ENCODE measurements around the gene RAPGEF5. TPM values are rescaled to one million over a fixed set of nuclear protein-coding genes. Genes with fewer than 3 reads are reported as not detected.

The RAPGEF5 gene
- polyA plus RNA-seq, 6 donors from 2014 or later, result 1.4 to 6.8 (median 3.0) TPM

- H3K4me1 Mint-ChIP-seq, result peaks cover 0 to 3% (median 0%) of the 10 kb centered on the region in 3 donors
- no peak overlapping the region for H3K4me3 Mint-ChIP-seq
- ATAC-seq (ENCODE audit: low read depth in 2 of 2) (no peak), DNase-seq (no peak)
- H3K36me3 Mint-ChIP-seq, result peaks cover 0 to 10% of the 10 kb centered on the region in 2 donors
- peak overlapping the region in 1 of 6 donors; percentile 22 for H3K27ac Mint-ChIP-seq
- H3K27me3 Mint-ChIP-seq, result no peaks in the 10 kb centered on the region
- H3K9me3 Mint-ChIP-seq, result peaks cover 0 to 5% (median 1%) of the 10 kb centered on the region in 7 donors
These were observed 104.9 kb downstream of the RAPGEF5 start for GRCh38 chr7:22252016-22252415.

GRCh38 chr7:22251281-22251680 lies 105.7 kb downstream of the RAPGEF5 start:
- Mint-ChIP-seq H3K27ac (no peak overlapping the region), H3K4me1 (peaks cover 0 to 3% (median 0%) of the 10 kb centered on the region in 3 donors)

GRCh38 chr7:22250390-22250789 lies 106.6 kb downstream of the RAPGEF5 start:
- peaks cover 16 to 18% of the 10 kb centered on the region in 2 donors for H3K36me3 Mint-ChIP-seq
- H3K27me3 Mint-ChIP-seq, result no peaks in the 10 kb centered on the region
- H3K9me3 Mint-ChIP-seq, result peaks cover 5 to 20% (median 13%) of the 10 kb centered on the region in 7 donors
- DNase-seq (no peak), ATAC-seq (ENCODE audit: low read depth in 2 of 2) (no peak)
- no peak overlapping the region for H3K27ac Mint-ChIP-seq
- peaks cover 0 to 3% (median 0%) of the 10 kb centered on the region in 3 donors for H3K4me1 Mint-ChIP-seq
- no peak overlapping the region for H3K4me3 Mint-ChIP-seq

More at GRCh38 chr7:22251281-22251680, 105.7 kb downstream of the RAPGEF5 start:
- H3K9me3 Mint-ChIP-seq, result peaks cover 3 to 12% (median 7%) of the 10 kb centered on the region in 7 donors
- ATAC-seq (ENCODE audit: low read depth in 2 of 2) (no peak), DNase-seq (no peak)
- peaks cover 7 to 15% of the 10 kb centered on the region in 2 donors for H3K36me3 Mint-ChIP-seq
- H3K4me3 Mint-ChIP-seq, result no peak overlapping the region
- no peaks in the 10 kb centered on the region for H3K27me3 Mint-ChIP-seq

GRCh38 chr7:22248111-22248809 lies 108.7 kb downstream of the RAPGEF5 start:
- Mint-ChIP-seq H3K9me3 (peaks cover 5 to 23% (median 13%) of the 10 kb centered on the region in 7 donors), H3K27ac (peak overlapping the region in 1 of 6 donors; percentile 58), H3K4me3 (no peak overlapping the region), H3K27me3 (no peaks in the 10 kb centered on the region), H3K4me1 (no peaks in the 10 kb centered on the region), H3K36me3 (peaks cover 17 to 22% of the 10 kb centered on the region in 2 donors)
- DNase-seq, result no peak
- no peak for ATAC-seq (ENCODE audit: low read depth in 2 of 2)

GRCh38 chr7:22241805-22242390 lies 115.1 kb downstream of the RAPGEF5 start:
- peaks cover 12 to 16% of the 10 kb centered on the region in 2 donors for H3K36me3 Mint-ChIP-seq
- H3K27ac Mint-ChIP-seq, result no peak overlapping the region
- no peaks in the 10 kb centered on the region for H3K27me3 Mint-ChIP-seq
- no peaks in the 10 kb centered on the region for H3K4me1 Mint-ChIP-seq
- peaks cover 5 to 19% (median 12%) of the 10 kb centered on the region in 7 donors for H3K9me3 Mint-ChIP-seq
- ATAC-seq (ENCODE audit: low read depth in 2 of 2), result no peak
- H3K4me3 Mint-ChIP-seq, result no peak overlapping the region
- DNase-seq, result no peak

- H3K9me3 Mint-ChIP-seq, result peaks cover 0 to 11% (median 4%) of the 10 kb centered on the region in 7 donors
- ATAC-seq (ENCODE audit: low read depth in 2 of 2), result no peak
- H3K4me3 Mint-ChIP-seq, result no peak overlapping the region
- no peak for DNase-seq
- no peaks in the 10 kb centered on the region for H3K27me3 Mint-ChIP-seq
- no peaks in the 10 kb centered on the region for H3K4me1 Mint-ChIP-seq
- no peak overlapping the region for H3K27ac Mint-ChIP-seq
- H3K36me3 Mint-ChIP-seq, result peaks cover 6 to 7% of the 10 kb centered on the region in 2 donors
These were observed 115.9 kb downstream of the RAPGEF5 start for GRCh38 chr7:22240904-22241571.

- H3K36me3 Mint-ChIP-seq, result no peaks in the 10 kb centered on the region
- ATAC-seq (ENCODE audit: low read depth in 2 of 2), result no peak
- H3K4me3 Mint-ChIP-seq, result no peak overlapping the region
- H3K27me3 Mint-ChIP-seq, result no peaks in the 10 kb centered on the region
- no peak for DNase-seq
- H3K9me3 Mint-ChIP-seq, result no peaks in the 10 kb centered on the region
- peak overlapping the region in 1 of 6 donors; percentile 34 for H3K27ac Mint-ChIP-seq
- H3K4me1 Mint-ChIP-seq, result no peaks in the 10 kb centered on the region
These were observed 118.3 kb downstream of the RAPGEF5 start for GRCh38 chr7:22238354-22239311.

- Mint-ChIP-seq H3K27ac (no peak overlapping the region), H3K4me3 (no peak overlapping the region), H3K27me3 (no peaks in the 10 kb centered on the region), H3K36me3 (no peaks in the 10 kb centered on the region), H3K4me1 (no peaks in the 10 kb centered on the region), H3K9me3 (no peaks in the 10 kb centered on the region)
- ATAC-seq (ENCODE audit: low read depth in 2 of 2) (no peak), DNase-seq (no peak)
These were observed 121.8 kb downstream of the RAPGEF5 start for GRCh38 chr7:22235134-22235533.

GRCh38 chr7:22234227-22234626 lies 122.7 kb downstream of the RAPGEF5 start:
- no peak overlapping the region for H3K27ac Mint-ChIP-seq
- ATAC-seq (ENCODE audit: low read depth in 2 of 2) (no peak), DNase-seq (no peak)
- no peaks in the 10 kb centered on the region for H3K9me3 Mint-ChIP-seq
- H3K36me3 Mint-ChIP-seq, result no peaks in the 10 kb centered on the region
- H3K4me3 Mint-ChIP-seq, result no peak overlapping the region
- H3K4me1 Mint-ChIP-seq, result no peaks in the 10 kb centered on the region
- no peaks in the 10 kb centered on the region for H3K27me3 Mint-ChIP-seq

- Mint-ChIP-seq H3K4me1 (no peaks in the 10 kb centered on the region), H3K27me3 (no peaks in the 10 kb centered on the region), H3K9me3 (no peaks in the 10 kb centered on the region), H3K36me3 (no peaks in the 10 kb centered on the region), H3K4me3 (no peak overlapping the region), H3K27ac (no peak overlapping the region)
- no peak for DNase-seq
- no peak for ATAC-seq (ENCODE audit: low read depth in 2 of 2)
These were observed 125.1 kb downstream of the RAPGEF5 start for GRCh38 chr7:22231806-22232205.

GRCh38 chr7:22231141-22231540 lies 125.8 kb downstream of the RAPGEF5 start:
- H3K27me3 Mint-ChIP-seq, result no peaks in the 10 kb centered on the region
- H3K36me3 Mint-ChIP-seq, result no peaks in the 10 kb centered on the region
- DNase-seq (no peak), ATAC-seq (ENCODE audit: low read depth in 2 of 2) (no peak)
- no peaks in the 10 kb centered on the region for H3K4me1 Mint-ChIP-seq
- no peaks in the 10 kb centered on the region for H3K9me3 Mint-ChIP-seq
- H3K27ac Mint-ChIP-seq, result no peak overlapping the region
- H3K4me3 Mint-ChIP-seq, result no peak overlapping the region

GRCh38 chr7:22230238-22230637 lies 126.7 kb downstream of the RAPGEF5 start:
- H3K4me3 Mint-ChIP-seq, result no peak overlapping the region
- DNase-seq, result no peak

GRCh38 chr7:22229148-22229547 lies 127.8 kb downstream of the RAPGEF5 start:
- ATAC-seq (ENCODE audit: low read depth in 2 of 2) (no peak), DNase-seq (no peak)
- Mint-ChIP-seq H3K9me3 (no peaks in the 10 kb centered on the region), H3K36me3 (no peaks in the 10 kb centered on the region), H3K4me1 (no peaks in the 10 kb centered on the region), H3K27ac (no peak overlapping the region), H3K4me3 (no peak overlapping the region), H3K27me3 (no peaks in the 10 kb centered on the region)

More at GRCh38 chr7:22230238-22230637, 126.7 kb downstream of the RAPGEF5 start:
- Mint-ChIP-seq H3K27ac (no peak overlapping the region), H3K4me1 (no peaks in the 10 kb centered on the region), H3K27me3 (no peaks in the 10 kb centered on the region), H3K9me3 (no peaks in the 10 kb centered on the region), H3K36me3 (no peaks in the 10 kb centered on the region)
- ATAC-seq (ENCODE audit: low read depth in 2 of 2), result no peak
